H1 (cell line): Measurements from ENCODE around the gene KIAA1671. TPM values are rescaled to one million over a fixed set of nuclear protein-coding genes. Genes with fewer than 3 reads are reported as not detected.

Experiments used
- CTCF ChIA-PET: fragments of 300-600 bp; sonication (Branson Sonifier 250); formaldehyde crosslinking; loops from one replicate; lab custom pipeline; 2021; ENCODE audit not compliant: partially characterized antibody; lab: Charles Lee
- POLR2A ChIA-PET: fragments of 300-600 bp; sonication (Branson Sonifier 250); formaldehyde crosslinking; loops from one replicate; lab custom pipeline; 2021; ENCODE audit warnings: inconsistent platforms; ENCODE audit not compliant: partially characterized antibody; lab: Charles Lee
- DNase-seq, 2 experiments: peaks; one replicate each; pipeline versions ENCODE4 v3.0.0 to v3.0.0-alpha.2; 2010 to 2022; ENCODE audit warnings: low spot score in 2 of 2, low read depth in 1 of 2, mixed read lengths in 1 of 2
- FAIRE-seq: peaks from 2 replicates; lab custom pipeline; 2011; peaks lifted over from hg19 to GRCh38; lab: Jason Lieb, UNC
- H2AFZ ChIP-seq: 2 replicates; pipeline ENCODE4 v1.8.1; 2012; ENCODE audit warnings: low read length, inconsistent platforms
- H2AK5ac ChIP-seq: 2 replicates; pipeline ENCODE4 v1.6.1; 2013; ENCODE audit warnings: low read depth, low read length
- H2BK120ac ChIP-seq: replicated peaks from 2 replicates; pipeline ENCODE3; 2013; ENCODE audit warnings: low read depth, low read length, inconsistent platforms
- H2BK12ac ChIP-seq: 2 replicates; pipeline ENCODE4 v1.6.1; 2013; ENCODE audit warnings: low read depth, low read length
- H2BK15ac ChIP-seq: 2 replicates; pipeline ENCODE4 v1.6.1; 2013; ENCODE audit warnings: low read length
- H2BK20ac ChIP-seq: 2 replicates; pipeline ENCODE4 v1.6.1; 2013; ENCODE audit warnings: low read length
- H2BK5ac ChIP-seq: 2 replicates; pipeline ENCODE4 v1.6.1; 2013; ENCODE audit warnings: low read depth, low read length
- H3K14ac ChIP-seq: 2 replicates; pipeline ENCODE4 v1.6.1; 2013; ENCODE audit warnings: inconsistent platforms; ENCODE audit not compliant: insufficient read length
- H3K18ac ChIP-seq: 2 replicates; pipeline ENCODE4 v1.6.1; 2013; ENCODE audit warnings: low read length; ENCODE audit errors: extremely low read depth
- H3K23ac ChIP-seq: 2 replicates; pipeline ENCODE4 v1.6.1; 2013; ENCODE audit warnings: inconsistent platforms; ENCODE audit not compliant: insufficient read length
- H3K23me2 ChIP-seq: 2 replicates; pipeline ENCODE4 v1.6.1; 2013; ENCODE audit warnings: low read depth, low read length
- H3K27ac ChIP-seq: 2 replicates; pipeline ENCODE4 v1.6.1; 2011; ENCODE audit warnings: low read depth, low read length, inconsistent platforms
- H3K27me3 ChIP-seq, 4 experiments: replicated peaks in 1 of 4; 1 replicate in 1 of 4; 2 replicates in 3 of 4; pipeline versions ENCODE4 v1.6.1 to v1.8.1; 2011 to 2013; ENCODE audit warnings: low read length in 3 of 4, mild to moderate bottlenecking in 3 of 4, inconsistent platforms in 2 of 4, mixed read lengths in 2 of 4, moderate library complexity in 1 of 4; ENCODE audit not compliant: control insufficient read depth in 3 of 4, insufficient read depth in 3 of 4; ENCODE audit errors: extremely low read depth in 1 of 4
- H3K36me3 ChIP-seq, 4 experiments: 2 replicates each; pipeline versions ENCODE4 v1.6.1 to v1.8.1; 2011 to 2013; ENCODE audit warnings: mild to moderate bottlenecking in 4 of 4, low read length in 3 of 4, moderate library complexity in 2 of 4, control low read depth in 1 of 4, inconsistent platforms in 1 of 4; ENCODE audit not compliant: insufficient read depth in 4 of 4, control insufficient read depth in 2 of 4
- H3K4ac ChIP-seq: replicated peaks from 2 replicates; pipeline ENCODE3; 2013; ENCODE audit warnings: low read length, low read depth, mixed read lengths, inconsistent platforms; ENCODE audit not compliant: insufficient read length
- H3K4me1 ChIP-seq, 4 experiments: replicated peaks in 1 of 4; 1 replicate in 1 of 4; 2 replicates in 3 of 4; pipeline versions ENCODE4 v1.6.1 to v1.8.1; 2011 to 2013; ENCODE audit warnings: low read length in 3 of 4, inconsistent platforms in 2 of 4, mixed read lengths in 1 of 4; ENCODE audit not compliant: insufficient read depth in 4 of 4, control insufficient read depth in 3 of 4
- H3K4me2 ChIP-seq, 2 experiments: 2 replicates each; pipeline versions ENCODE4 v1.6.1 to v1.8.1; 2011 to 2013; ENCODE audit warnings: low read depth in 2 of 2, low read length in 2 of 2, control low read depth in 1 of 2, inconsistent platforms in 1 of 2, mild to moderate bottlenecking in 1 of 2; ENCODE audit not compliant: insufficient read depth in 1 of 2
- H3K4me3 ChIP-seq, 4 experiments: fragments of 200-600, 300-600 bp in 1 of 4; sonication (generic), shearing (Covaris generic), sonication (Bioruptor Twin) in 1 of 4; 2 replicates each; pipeline versions ENCODE4 v1.5.1 to v1.8.1; 2011 to 2016; ENCODE audit warnings: low read length in 4 of 4, low read depth in 3 of 4, control low read depth in 2 of 4, inconsistent platforms in 2 of 4, mild to moderate bottlenecking in 2 of 4, mixed read lengths in 1 of 4, moderate library complexity in 1 of 4; ENCODE audit not compliant: insufficient read depth in 2 of 4; ENCODE audit errors: extremely low read depth in 1 of 4
- H3K56ac ChIP-seq: replicated peaks from 2 replicates; pipeline ENCODE3; 2013; ENCODE audit warnings: low read depth, mild to moderate bottlenecking, mixed read lengths, low read length, inconsistent platforms; ENCODE audit not compliant: insufficient read length
- H3K79me1 ChIP-seq: 2 replicates; pipeline ENCODE4 v1.6.1; 2013; ENCODE audit warnings: low read depth, low read length, control low read depth
- H3K79me2 ChIP-seq, 2 experiments: 2 replicates each; pipeline versions ENCODE4 v1.6.1 to v1.8.1; 2012 to 2013; ENCODE audit warnings: low read length in 2 of 2, mild to moderate bottlenecking in 2 of 2, inconsistent platforms in 1 of 2; ENCODE audit not compliant: insufficient read depth in 2 of 2, control insufficient read depth in 1 of 2
- H3K9ac ChIP-seq, 4 experiments: replicated peaks in 1 of 4; 1 replicate in 1 of 4; 2 replicates in 3 of 4; pipeline versions ENCODE4 v1.6.1 to v1.8.1; 2011 to 2013; ENCODE audit warnings: low read depth in 3 of 4, low read length in 3 of 4, control low read depth in 2 of 4, mild to moderate bottlenecking in 2 of 4, moderate library complexity in 2 of 4, inconsistent platforms in 1 of 4; ENCODE audit errors: extremely low read depth in 1 of 4
- H3K9me3 ChIP-seq, 2 experiments: 2 replicates each; pipeline versions ENCODE4 v1.6.1 to v1.8.1; 2012 to 2013; ENCODE audit warnings: mild to moderate bottlenecking in 2 of 2, moderate library complexity in 2 of 2, control low read depth in 1 of 2, inconsistent platforms in 1 of 2, low read depth in 1 of 2, low read length in 1 of 2, mixed read lengths in 1 of 2; ENCODE audit not compliant: insufficient read depth in 2 of 2
- H4K20me1 ChIP-seq, 2 experiments: replicated peaks in 1 of 2; 2 replicates each; pipeline versions ENCODE3 to v1.8.1; 2011 to 2013; ENCODE audit warnings: inconsistent platforms in 2 of 2, low read length in 2 of 2, mild to moderate bottlenecking in 1 of 2; ENCODE audit not compliant: insufficient read depth in 2 of 2, control insufficient read depth in 1 of 2
- H4K5ac ChIP-seq: 2 replicates; pipeline ENCODE4 v1.6.1; 2013; ENCODE audit warnings: low read length, low read depth, mixed read lengths, inconsistent platforms; ENCODE audit not compliant: insufficient read length
- H4K8ac ChIP-seq: 2 replicates; pipeline ENCODE4 v1.8.0; 2013; ENCODE audit warnings: mild to moderate bottlenecking, moderate library complexity, low read length, inconsistent platforms; ENCODE audit not compliant: insufficient read depth; ENCODE audit errors: extremely low read depth
- H4K91ac ChIP-seq: replicated peaks from 2 replicates; pipeline ENCODE3; 2013; ENCODE audit warnings: low read length, mixed read lengths, inconsistent platforms; ENCODE audit not compliant: insufficient read length
- BRCA1 ChIP-seq: IDR thresholded peaks from 2 replicates; pipeline ENCODE4 v1.6.1; 2012; ENCODE audit warnings: low read depth, low read length, improper control_type of control experiment
- CBX5 ChIP-seq: fragments of 300-800, 300-1000 bp; sonication (generic); IDR thresholded peaks from 2 replicates; pipeline ENCODE4 v1.7.1; 2016; ENCODE audit warnings: antibody characterized with exemption, low read length, low read depth
- CEBPB ChIP-seq: IDR thresholded peaks from 2 replicates; pipeline ENCODE4 v1.6.1; 2012; ENCODE audit warnings: low read depth, low read length
- EGR1 ChIP-seq: IDR thresholded peaks from 2 replicates; pipeline ENCODE4 v1.6.1; 2011; ENCODE audit warnings: low read depth, low read length, borderline replicate concordance
- FOSL1 ChIP-seq: IDR thresholded peaks from 2 replicates; pipeline ENCODE4 v1.6.1; 2011; ENCODE audit warnings: mild to moderate bottlenecking, low read depth, low read length, moderate library complexity; ENCODE audit not compliant: insufficient read depth
- HDAC2 ChIP-seq, 2 experiments: fragments of 300-600 bp in 1 of 2; sonication (generic) in 1 of 2; IDR thresholded peaks; 2 replicates each; pipeline ENCODE4 v1.6.1; 2011 to 2012; ENCODE audit warnings: low read depth in 2 of 2, low read length in 2 of 2, mild to moderate bottlenecking in 2 of 2, moderate library complexity in 2 of 2, borderline replicate concordance in 1 of 2, inconsistent platforms in 1 of 2
- POLR2A ChIP-seq, 2 experiments: IDR thresholded peaks; 1 replicate in 1 of 2; 2 replicates in 1 of 2; pipeline ENCODE4 v1.6.1; 2011; ENCODE audit warnings: low read depth in 2 of 2, low read length in 2 of 2, mild to moderate bottlenecking in 2 of 2; ENCODE audit errors: control extremely low read depth in 1 of 2
- RFX5 ChIP-seq: IDR thresholded peaks from 2 replicates; pipeline ENCODE4 v1.6.1; 2011; ENCODE audit warnings: low read depth, low read length, improper control_type of control experiment, borderline replicate concordance
- SIRT6 ChIP-seq: IDR thresholded peaks from one replicate; pipeline ENCODE4 v1.7.1; 2012; ENCODE audit warnings: low read length, inconsistent platforms
- SP2 ChIP-seq: IDR thresholded peaks from 2 replicates; pipeline ENCODE4 v1.6.1; 2012; ENCODE audit warnings: mild to moderate bottlenecking, low read length, inconsistent platforms
- TAF7 ChIP-seq: optimal IDR thresholded peaks from 2 replicates; pipeline ENCODE3; 2011; ENCODE audit warnings: low read depth, mild to moderate bottlenecking, inconsistent platforms, low read length, moderate library complexity, borderline replicate concordance
- TEAD4 ChIP-seq: IDR thresholded peaks from 2 replicates; pipeline ENCODE4 v1.6.1; 2012; ENCODE audit warnings: low read depth, low read length, inconsistent platforms, mixed read lengths
- WGBS, 2 experiments: shearing (Covaris generic) in 1 of 2; methylation state at CpG; one replicate each; pipeline versions ENCODE4 v1.1.6 to v1.1.7; 2013 to 2015; ENCODE audit warnings: low lambda C conversion rate in 2 of 2, mixed read lengths in 2 of 2, inconsistent platforms in 1 of 2, low coverage in 1 of 2, missing lambda C conversion rate in 1 of 2; ENCODE audit not compliant: insufficient replicate concordance in 2 of 2, insufficient coverage in 1 of 2, insufficient read length in 1 of 2; ENCODE audit errors: extremely low coverage in 1 of 2, missing lambda C conversion rate in 1 of 2; 5-methylcytosine and 5-hydroxymethylcytosine counted together
- polyA plus RNA-seq, 7 experiments: library from polyadenylated mRNA; depleted of rRNA in 3 of 7; stranded (reverse) in 5 of 7; unstranded in 2 of 7; fragments of >200 nt in 5 of 7; fragments of 200-250 nt in 2 of 7; gene quantifications; 1 replicate in 5 of 7; 2 replicates in 1 of 7; 4 replicates in 1 of 7; pipeline versions ENCODE4 v1.2.1 to v1.2.3, GENCODE V29; 2011 to 2013; ENCODE audit warnings: missing spikeins in 2 of 7, mixed read lengths in 2 of 7
- total RNA-seq: library from RNA; stranded (reverse); fragmentation: NEBNext Ultra II Directional; extraction: Animal tissue kit (Norgen Biotek cat#: 25700); gene quantifications from 2 replicates; pipeline ENCODE4 v1.2.1, GENCODE V29; 2021
- TF ChIP-seq, protein P1 (sequence below): IDR thresholded peaks from 2 replicates; pipeline ENCODE4 v1.6.1; 2012; ENCODE audit warnings: low read length, inconsistent platforms

The KIAA1671 gene
- total and polyA plus RNA-seq, 2 of the 8 experiments (the other 6 are each of a cell fraction or from before 2014, with no cell fraction given), result 6.4 to 23.9 TPM

DNA sequence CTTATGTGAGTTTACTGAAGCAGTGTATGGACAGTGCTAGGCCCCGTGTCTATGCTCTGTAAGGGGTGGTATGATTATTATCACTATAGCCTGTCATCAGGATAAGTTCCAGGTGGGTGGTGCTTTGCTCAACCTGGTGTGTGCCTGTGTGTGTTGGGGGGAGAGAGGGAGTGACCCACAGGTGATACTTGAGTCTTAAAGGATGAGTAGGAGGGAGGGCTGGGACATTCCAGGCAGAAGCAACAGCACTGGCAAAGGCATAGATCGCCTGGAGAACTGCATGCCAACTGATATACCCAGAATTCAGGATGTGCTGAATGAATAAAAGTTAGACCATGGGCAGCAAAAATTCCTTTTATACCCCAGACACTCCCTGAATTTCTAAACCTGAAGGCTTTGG, 4.5 kb downstream of the KIAA1671 start:
- ChIA-PET CTCF (no interaction called here), POLR2A (interaction anchor here (0.9 kb wide), 1 partner anchor 9 kb away, joined by 5 read pairs; no protein-coding TSS in a partner anchor)
- peaks cover 13% of the 10 kb centered on the region for H3K23me2 ChIP-seq
- no peak overlapping the region for H4K5ac ChIP-seq
- peaks cover 0 to 11% (median 6%) of the 10 kb centered on the region in 4 experiments; a peak in 5 of 7 replicates for H3K4me1 ChIP-seq
- FAIRE-seq (no peak), DNase-seq (no peak)
- no peak overlapping the region for H3K23ac ChIP-seq
- H3K79me2 ChIP-seq, result peaks cover 0 to 46% of the 10 kb centered on the region in 2 experiments; a peak in 2 of 4 replicates
- H2AFZ ChIP-seq, result no peak overlapping the region
- peaks cover 0 to 3% (median 1%) of the 10 kb centered on the region in 4 experiments; a peak in 2 of 7 replicates for H3K27me3 ChIP-seq
- H4K91ac ChIP-seq, result no peak overlapping the region
- H3K4ac ChIP-seq, result no peak overlapping the region
- H3K18ac ChIP-seq, result no peak overlapping the region
- H3K9me3 ChIP-seq, result no peaks in the 10 kb centered on the region
- 91% methylated on average over 2 of the region's 2 CpGs; no CpG with 5 or more reads in 1 of the 2 experiments for WGBS, 2 experiments
- H2BK120ac ChIP-seq, result no peak overlapping the region
- H2BK15ac ChIP-seq, result no peak overlapping the region
- H4K20me1 ChIP-seq, result peaks cover 0 to 4% of the 10 kb centered on the region in 2 experiments
- no peak overlapping the region for H4K8ac ChIP-seq
- no peak overlapping the region for H3K14ac ChIP-seq
- no peak overlapping the region for H3K56ac ChIP-seq
- no peaks in the 10 kb centered on the region for H3K36me3 ChIP-seq
- no peak overlapping the region for H2BK20ac ChIP-seq
- H2BK12ac ChIP-seq, result no peak overlapping the region
- H3K9ac ChIP-seq, result no peak overlapping the region
- H3K4me3 ChIP-seq, result no peak overlapping the region
- H3K27ac ChIP-seq, result no peak overlapping the region
- no peak overlapping the region for H3K4me2 ChIP-seq
- H2BK5ac ChIP-seq, result no peak overlapping the region; the same call in 1 of the 2 replicates
- H3K79me1 ChIP-seq, result peaks cover 17% of the 10 kb centered on the region
- H2AK5ac ChIP-seq, result no peak overlapping the region
- TF ChIP-seq HDAC2 (IDR thresholded peaks at IDR 0.05; ENCODE audit: borderline replicate concordance in 1 of 2, low read depth in 2 of 2, low read length in 2 of 2) (no peak), EGR1 (no peak), TEAD4 (no peak), CBX5 (no peak), RFX5 (no peak), FOSL1 (no peak), SIRT6 (no peak), TAF7 (no peak), SP2 (no peak), CEBPB (no peak), POLR2A (IDR thresholded peaks at IDR 0.05; ENCODE audit: control extremely low read depth in 1 of 2, low read depth in 2 of 2, low read length in 2 of 2) (no peak), BRCA1 (no peak)
- TF ChIP-seq, protein P1, sequence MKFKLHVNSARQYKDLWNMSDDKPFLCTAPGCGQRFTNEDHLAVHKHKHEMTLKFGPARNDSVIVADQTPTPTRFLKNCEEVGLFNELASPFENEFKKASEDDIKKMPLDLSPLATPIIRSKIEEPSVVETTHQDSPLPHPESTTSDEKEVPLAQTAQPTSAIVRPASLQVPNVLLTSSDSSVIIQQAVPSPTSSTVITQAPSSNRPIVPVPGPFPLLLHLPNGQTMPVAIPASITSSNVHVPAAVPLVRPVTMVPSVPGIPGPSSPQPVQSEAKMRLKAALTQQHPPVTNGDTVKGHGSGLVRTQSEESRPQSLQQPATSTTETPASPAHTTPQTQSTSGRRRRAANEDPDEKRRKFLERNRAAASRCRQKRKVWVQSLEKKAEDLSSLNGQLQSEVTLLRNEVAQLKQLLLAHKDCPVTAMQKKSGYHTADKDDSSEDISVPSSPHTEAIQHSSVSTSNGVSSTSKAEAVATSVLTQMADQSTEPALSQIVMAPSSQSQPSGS, result no peak
